ENCODE results near the gene GZMM. TPM values are rescaled to one million over a fixed set of nuclear protein-coding genes. Genes with fewer than 3 reads are reported as not detected.

Gene GZMM
- polyA plus RNA-seq, 3 donors: 0.32 to 1.4 (median 0.48) TPM

- Mint-ChIP-seq H3K36me3 (peaks cover 5 to 29% of the 10 kb centered on the region in 2 donors), H3K4me1 (peaks cover 43% of the 10 kb centered on the region), H3K4me3 (peak overlapping the region in 1 of 2 donors; percentile 7), H3K27ac (peak overlapping the region in 1 of 7 donors; percentile 54), H3K27me3 (ENCODE audit: low read depth in 3 of 3) (peaks cover 0 to 2% (median 0%) of the 10 kb centered on the region in 3 donors), H3K9me3 (peaks cover 0 to under 1% (median 0%) of the 10 kb centered on the region in 7 donors)
- Histone ChIP-seq H3K36me3 (replicated peaks in 1 of 2; ENCODE audit: control insufficient read depth in 1 of 2, insufficient read depth in 2 of 2, low read length in 2 of 2) (peaks cover 11 to 17% of the 10 kb centered on the region in 2 donors), H3K4me1 (ENCODE audit: control insufficient read depth in 1 of 2, insufficient read depth in 2 of 2, low read length in 2 of 2) (peaks cover 34 to 43% of the 10 kb centered on the region in 2 donors), H3K27me3 (ENCODE audit: control insufficient read depth in 2 of 2, insufficient read depth in 2 of 2, low read length in 2 of 2) (no peaks in the 10 kb centered on the region), H3K27ac (ENCODE audit: low read depth in 1 of 2, low read length in 2 of 2) (peak overlapping the region in 1 of 2 donors; percentile 20), H3K79me2 (ENCODE audit: insufficient read depth, low read length) (peaks cover 75% of the 10 kb centered on the region), H3K9me3 (replicated peaks in 1 of 2; ENCODE audit: control insufficient read depth in 1 of 2, insufficient read depth in 1 of 2, low read length in 2 of 2) (no peaks in the 10 kb centered on the region), H3K4me2 (replicated peaks; ENCODE audit: extremely low read depth, low read length, poor library complexity, severe bottlenecking) (no peak overlapping the region), H3K9ac (ENCODE audit: insufficient read depth, low read length, poor library complexity, severe bottlenecking) (no peak overlapping the region), H3K4me3 (replicated peaks in 1 of 3; ENCODE audit: low read depth in 2 of 3, low read length in 3 of 3) (no peak overlapping the region), H2AFZ (ENCODE audit: insufficient read depth, low read depth, low read length, poor library complexity, severe bottlenecking) (no peak overlapping the region), H4K20me1 (ENCODE audit: insufficient read depth, low read length) (peaks cover 73% of the 10 kb centered on the region)
- no peak for DNase-seq
- intact Hi-C loops (cut with micrococcal nuclease): loop anchor here (5.0 kb wide), 3 partner anchors 43 to 87 kb away; partner anchors contain the start of genes CDC34 (in 1 of the 2), FGF22 (in 1 of the 2) and RNF126 (in 1 of the 2)
- TF ChIP-seq CTCF (IDR thresholded peaks at IDR 0.05): no peak
- 89% methylated on average over 31 of the region's 32 CpGs for WGBS (ENCODE audit: insufficient coverage)
These were observed 31.0 kb downstream of the GZMM start for GRCh38 chr19:574658-575526.

GRCh38 chr19:575527-576506 is 32.0 kb downstream of the GZMM start:
- Histone ChIP-seq H3K4me1 (ENCODE audit: control insufficient read depth in 1 of 2, insufficient read depth in 2 of 2, low read length in 2 of 2) (peaks cover 28 to 39% of the 10 kb centered on the region in 2 donors), H3K4me3 (replicated peaks in 1 of 3; ENCODE audit: low read depth in 2 of 3, low read length in 3 of 3) (no peak overlapping the region), H3K4me2 (replicated peaks; ENCODE audit: extremely low read depth, low read length, poor library complexity, severe bottlenecking) (no peak overlapping the region), H4K20me1 (ENCODE audit: insufficient read depth, low read length) (peaks cover 81% of the 10 kb centered on the region), H3K36me3 (replicated peaks in 1 of 2; ENCODE audit: control insufficient read depth in 1 of 2, insufficient read depth in 2 of 2, low read length in 2 of 2) (peaks cover 20 to 24% of the 10 kb centered on the region in 2 donors), H2AFZ (ENCODE audit: insufficient read depth, low read depth, low read length, poor library complexity, severe bottlenecking) (no peak overlapping the region), H3K9me3 (replicated peaks in 1 of 2; ENCODE audit: control insufficient read depth in 1 of 2, insufficient read depth in 1 of 2, low read length in 2 of 2) (no peaks in the 10 kb centered on the region), H3K9ac (ENCODE audit: insufficient read depth, low read length, poor library complexity, severe bottlenecking) (no peak overlapping the region), H3K27ac (ENCODE audit: low read depth in 1 of 2, low read length in 2 of 2) (no peak overlapping the region), H3K27me3 (ENCODE audit: control insufficient read depth in 2 of 2, insufficient read depth in 2 of 2, low read length in 2 of 2) (no peaks in the 10 kb centered on the region), H3K79me2 (ENCODE audit: insufficient read depth, low read length) (peaks cover 78% of the 10 kb centered on the region)
- Mint-ChIP-seq H3K27me3 (ENCODE audit: low read depth in 3 of 3) (no peaks in the 10 kb centered on the region), H3K9me3 (no peaks in the 10 kb centered on the region), H3K36me3 (peaks cover 11 to 36% of the 10 kb centered on the region in 2 donors), H3K4me1 (peaks cover 37% of the 10 kb centered on the region), H3K4me3 (no peak overlapping the region), H3K27ac (peak overlapping the region in 1 of 7 donors; percentile 18)
- intact Hi-C loops (cut with micrococcal nuclease): no loop called here
- no peak for TF ChIP-seq CTCF (IDR thresholded peaks at IDR 0.05)
- DNase-seq: no peak
- WGBS (ENCODE audit: insufficient coverage): 93% methylated on average over 22 of the region's 38 CpGs
